Natural killer cell (primary cell): Measurements from ENCODE around the gene PPP4R1. TPM values are rescaled to one million over a fixed set of nuclear protein-coding genes. Genes with fewer than 3 reads are reported as not detected.

Experiments used
- ATAC-seq, 3 donors: fragments of 150-1000 bp in 2 of 3; fragments of 200-7000 bp in 1 of 3; cut with Tn5 transposase; 1 replicate in 1 of 3; 2 replicates in 2 of 3; pipeline ENCODE4 v1.10.0; 2021; ENCODE audit warnings: mild to moderate bottlenecking in 2 of 3, moderate library complexity in 2 of 3
- DNase-seq, 2 donors: peaks; one replicate each; pipeline versions ENCODE4 v3.0.0 to v3.0.0-alpha.2; 2013 to 2021; ENCODE audit warnings: mixed read lengths in 1 of 2
- H3K27ac ChIP-seq: one replicate; pipeline ENCODE4 v1.5.1; 2013; ENCODE audit warnings: mild to moderate bottlenecking, low read length
- H3K27me3 ChIP-seq: one replicate; pipeline ENCODE4 v1.6.1; 2013; ENCODE audit warnings: low read length; ENCODE audit not compliant: control insufficient read depth, insufficient read depth
- H3K36me3 ChIP-seq: one replicate; pipeline ENCODE4 v1.6.1; 2013; ENCODE audit warnings: low read length; ENCODE audit not compliant: control insufficient read depth, insufficient read depth
- H3K4me1 ChIP-seq: one replicate; pipeline ENCODE4 v1.6.1; 2013; ENCODE audit warnings: low read length; ENCODE audit not compliant: control insufficient read depth, insufficient read depth
- H3K4me3 ChIP-seq: one replicate; pipeline ENCODE4 v1.5.1; 2013; ENCODE audit warnings: low read length
- H3K9me3 ChIP-seq: one replicate; pipeline ENCODE4 v1.6.1; 2013; ENCODE audit warnings: low read length; ENCODE audit not compliant: control insufficient read depth, insufficient read depth
- H3K27ac Mint-ChIP-seq, 2 donors: one replicate each; pipeline ENCODE4 v1.8.0; 2022; ENCODE audit warnings: mild to moderate bottlenecking in 2 of 2, mixed read lengths in 2 of 2, moderate library complexity in 1 of 2
- H3K27me3 Mint-ChIP-seq, 2 donors: one replicate each; pipeline ENCODE4 v1.8.0; 2022; ENCODE audit warnings: low read depth in 2 of 2, mixed read lengths in 2 of 2
- H3K36me3 Mint-ChIP-seq: one replicate; pipeline ENCODE4 v1.8.0; 2022; ENCODE audit warnings: mixed read lengths
- H3K4me1 Mint-ChIP-seq, 2 donors: one replicate each; pipeline ENCODE4 v1.8.0; 2022; ENCODE audit warnings: mixed read lengths in 2 of 2
- H3K4me3 Mint-ChIP-seq: one replicate; pipeline ENCODE4 v1.8.0; 2022; ENCODE audit warnings: mild to moderate bottlenecking, moderate library complexity, mixed read lengths
- H3K9me3 Mint-ChIP-seq, 2 donors: one replicate each; pipeline ENCODE4 v1.8.0; 2022; ENCODE audit warnings: mixed read lengths in 2 of 2
- WGBS: methylation state at CpG from one replicate; pipeline ENCODE4 v1.1.7; 2013; ENCODE audit warnings: missing lambda C conversion rate; ENCODE audit not compliant: insufficient coverage; 5-methylcytosine and 5-hydroxymethylcytosine counted together
- intact Hi-C: fragments of 100-400 bp; cut with micrococcal nuclease; formaldehyde crosslinking; loops from one replicate; pipeline ENCODE4 v1.14.2; 2022
- total RNA-seq, 4 donors: library from RNA; stranded (reverse); fragments of 120-200 nt in 1 of 4; gene quantifications; one replicate each; pipeline versions ENCODE4 v1.2.3 to v1.2.4, GENCODE V29; 2013 to 2022
- TF ChIP-seq, protein P1 (sequence below): fragments of 200-600 bp; IDR thresholded peaks from one replicate; pipeline ENCODE4 v1.8.0; 2022; ENCODE audit warnings: antibody characterized with exemption

The PPP4R1 gene
- total RNA-seq, 3 donors from 2014 or later (not counting 1 experiment from before 2014, with no cell fraction given), result 60.5 to 108 (median 72.6) TPM

DNA sequence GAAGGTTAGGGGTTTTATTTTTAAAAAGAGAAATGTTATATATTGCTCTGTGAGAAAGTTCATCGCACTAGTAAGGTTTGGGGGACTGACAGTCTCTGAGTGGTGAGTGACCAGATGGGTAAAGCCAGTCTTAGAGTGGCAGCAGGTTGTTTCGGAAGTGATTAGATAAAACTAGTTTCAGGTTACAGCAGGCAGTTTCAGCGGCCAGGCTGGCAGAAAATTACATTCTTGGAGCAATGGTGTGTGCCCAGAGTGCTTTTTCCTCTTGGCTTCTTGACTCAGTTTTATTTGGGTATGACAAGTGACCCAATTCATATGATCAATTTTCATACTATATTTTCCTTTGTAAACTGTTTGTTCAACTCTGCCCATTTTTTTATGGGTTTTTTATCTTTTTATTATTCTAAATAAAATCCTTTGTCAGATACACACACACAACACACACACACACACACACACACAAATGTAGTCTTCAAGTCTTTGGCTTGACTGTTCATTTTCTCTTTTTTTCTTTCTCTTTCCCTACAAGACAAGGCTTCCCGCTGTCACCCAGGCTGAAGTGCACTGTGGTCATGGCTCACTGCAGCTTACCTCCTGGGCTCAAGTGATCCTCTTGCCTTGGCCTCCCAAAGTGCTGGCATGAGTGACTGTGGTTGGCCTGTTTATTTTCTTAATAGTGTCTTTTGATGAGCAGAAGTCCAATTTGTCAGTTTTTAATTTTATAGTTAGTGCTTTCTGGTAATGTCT lies 108.1 kb downstream of the PPP4R1 start:
- intact Hi-C loops, result no loop called here
- H3K27ac ChIP-seq, result no peak overlapping the region
- Mint-ChIP-seq H3K27me3 (no peaks in the 10 kb centered on the region), H3K9me3 (peaks cover 2 to 5% of the 10 kb centered on the region in 2 donors), H3K36me3 (peaks cover 7% of the 10 kb centered on the region), H3K4me3 (no peak overlapping the region), H3K27ac (no peak overlapping the region), H3K4me1 (peaks cover 39 to 42% of the 10 kb centered on the region in 2 donors)
- no peak overlapping the region for H3K4me3 ChIP-seq
- H3K4me1 ChIP-seq, result no peaks in the 10 kb centered on the region
- no peaks in the 10 kb centered on the region for H3K27me3 ChIP-seq
- H3K9me3 ChIP-seq, result peaks cover 12% of the 10 kb centered on the region
- WGBS, result 95% methylated on average over 4 of the region's 4 CpGs
- ATAC-seq, result no peak
- DNase-seq, result no peak
- H3K36me3 ChIP-seq, result no peaks in the 10 kb centered on the region
- TF ChIP-seq, protein P1, sequence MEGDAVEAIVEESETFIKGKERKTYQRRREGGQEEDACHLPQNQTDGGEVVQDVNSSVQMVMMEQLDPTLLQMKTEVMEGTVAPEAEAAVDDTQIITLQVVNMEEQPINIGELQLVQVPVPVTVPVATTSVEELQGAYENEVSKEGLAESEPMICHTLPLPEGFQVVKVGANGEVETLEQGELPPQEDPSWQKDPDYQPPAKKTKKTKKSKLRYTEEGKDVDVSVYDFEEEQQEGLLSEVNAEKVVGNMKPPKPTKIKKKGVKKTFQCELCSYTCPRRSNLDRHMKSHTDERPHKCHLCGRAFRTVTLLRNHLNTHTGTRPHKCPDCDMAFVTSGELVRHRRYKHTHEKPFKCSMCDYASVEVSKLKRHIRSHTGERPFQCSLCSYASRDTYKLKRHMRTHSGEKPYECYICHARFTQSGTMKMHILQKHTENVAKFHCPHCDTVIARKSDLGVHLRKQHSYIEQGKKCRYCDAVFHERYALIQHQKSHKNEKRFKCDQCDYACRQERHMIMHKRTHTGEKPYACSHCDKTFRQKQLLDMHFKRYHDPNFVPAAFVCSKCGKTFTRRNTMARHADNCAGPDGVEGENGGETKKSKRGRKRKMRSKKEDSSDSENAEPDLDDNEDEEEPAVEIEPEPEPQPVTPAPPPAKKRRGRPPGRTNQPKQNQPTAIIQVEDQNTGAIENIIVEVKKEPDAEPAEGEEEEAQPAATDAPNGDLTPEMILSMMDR, result no peak

Other genes starting within 250 kb of the PPP4R1 start
- 10 to 100 TPM; 27.3 to 40.0 (median 33.4) TPM for gene RALBP1, start 139.0 kb downstream of the PPP4R1 start, total RNA-seq
- gene RAB31, start 93.7 kb upstream of the PPP4R1 start, total RNA-seq, result 10 to 100 TPM in 1 of 3 donors, 1 to 10 TPM in 2; 5.3 to 26.1 (median 9.9) TPM